ENCODE results near the gene ZNF268. TPM values are rescaled to one million over a fixed set of nuclear protein-coding genes. Genes with fewer than 3 reads are reported as not detected.

The ZNF268 gene
- total and polyA plus RNA-seq, 2 of the 8 experiments (the other 6 are each of a cell fraction or from before 2014, with no cell fraction given): 6.3 to 22.3 TPM

GRCh38 chr12:133221241-133221640 lies 39.9 kb downstream of the ZNF268 start:
- Histone ChIP-seq H3K9ac (replicated peaks in 1 of 4; ENCODE audit: extremely low read depth in 1 of 4, low read depth in 3 of 4, low read length in 3 of 4) (no peak overlapping the region), H3K4me3 (ENCODE audit: extremely low read depth in 1 of 4, insufficient read depth in 2 of 4, low read depth in 3 of 4, low read length in 4 of 4) (no peak overlapping the region), H3K18ac (ENCODE audit: extremely low read depth, low read length) (no peak overlapping the region), H4K91ac (replicated peaks; ENCODE audit: insufficient read length, low read length) (no peak overlapping the region), H2BK5ac (ENCODE audit: low read depth, low read length) (no peak overlapping the region), H3K4ac (replicated peaks; ENCODE audit: insufficient read length, low read depth, low read length) (no peak overlapping the region), H3K4me1 (replicated peaks in 1 of 4; ENCODE audit: control insufficient read depth in 3 of 4, insufficient read depth in 4 of 4, low read length in 3 of 4) (no peaks in the 10 kb centered on the region), H4K8ac (ENCODE audit: extremely low read depth, insufficient read depth, low read length) (no peak overlapping the region), H3K79me2 (ENCODE audit: control insufficient read depth in 1 of 2, insufficient read depth in 2 of 2, low read length in 2 of 2) (no peaks in the 10 kb centered on the region), H2BK120ac (replicated peaks; ENCODE audit: low read depth, low read length) (no peak overlapping the region), H3K79me1 (ENCODE audit: low read depth, low read length) (no peaks in the 10 kb centered on the region), H2BK15ac (ENCODE audit: low read length) (no peak overlapping the region), H3K23ac (ENCODE audit: insufficient read length) (no peak overlapping the region), H3K23me2 (ENCODE audit: low read depth, low read length) (no peaks in the 10 kb centered on the region), H3K56ac (replicated peaks; ENCODE audit: insufficient read length, low read depth, low read length) (no peak overlapping the region), H3K27ac (ENCODE audit: low read depth, low read length) (no peak overlapping the region), H3K4me2 (ENCODE audit: insufficient read depth in 1 of 2, low read depth in 2 of 2, low read length in 2 of 2) (no peak overlapping the region), H3K9me3 (ENCODE audit: insufficient read depth in 2 of 2, low read depth in 1 of 2, low read length in 1 of 2) (peaks cover 80 to 85% of the 10 kb centered on the region in 2 experiments), H2BK12ac (ENCODE audit: low read depth, low read length) (no peak overlapping the region), H3K36me3 (ENCODE audit: control insufficient read depth in 2 of 4, insufficient read depth in 4 of 4, low read length in 3 of 4) (no peaks in the 10 kb centered on the region), H4K20me1 (replicated peaks in 1 of 2; ENCODE audit: control insufficient read depth in 1 of 2, insufficient read depth in 2 of 2, low read length in 2 of 2) (no peaks in the 10 kb centered on the region), H3K14ac (ENCODE audit: insufficient read length) (no peak overlapping the region), H3K27me3 (replicated peaks in 1 of 4; ENCODE audit: control insufficient read depth in 3 of 4, extremely low read depth in 1 of 4, insufficient read depth in 3 of 4, low read length in 3 of 4) (no peaks in the 10 kb centered on the region), H2AK5ac (ENCODE audit: low read depth, low read length) (no peak overlapping the region), H2BK20ac (ENCODE audit: low read length) (no peak overlapping the region), H4K5ac (ENCODE audit: insufficient read length, low read depth, low read length) (no peak overlapping the region), H2AFZ (ENCODE audit: low read length) (no peak overlapping the region)
- DNase-seq (ENCODE audit: low read depth in 1 of 2, low spot score in 2 of 2) (no peak), FAIRE-seq (no peak)
- ChIA-PET CTCF (ENCODE audit: partially characterized antibody) (no interaction called here), POLR2A (ENCODE audit: partially characterized antibody) (interaction anchor here (1.1 kb wide), 1 partner anchor 11 kb away, joined by 3 read pairs; no protein-coding TSS in a partner anchor)
- WGBS, 2 experiments (ENCODE audit: extremely low coverage in 1 of 2, insufficient coverage in 1 of 2, insufficient read length in 1 of 2, insufficient replicate concordance in 2 of 2, low coverage in 1 of 2, low lambda C conversion rate in 2 of 2, missing lambda C conversion rate in 1 of 2): 84% methylated on average over 16 of the region's 16 CpGs; no CpG with 5 or more reads in 1 of the 2 experiments
- no peak for TF ChIP-seq POLR2A (IDR thresholded peaks at IDR 0.05; ENCODE audit: control extremely low read depth in 1 of 2, low read depth in 2 of 2, low read length in 2 of 2)
- TF ChIP-seq GABPA (IDR thresholded peaks at IDR 0.05; ENCODE audit: borderline replicate concordance, insufficient read depth, low read length): no peak
- TF ChIP-seq NANOG (IDR thresholded peaks at IDR 0.05; ENCODE audit: insufficient read depth, low read depth, low read length, poor library complexity, severe bottlenecking): no peak
- TF ChIP-seq CTCF (IDR thresholded peaks at IDR 0.05; ENCODE audit: control extremely low read depth in 1 of 3, insufficient read depth in 1 of 3, low read depth in 1 of 3, low read length in 3 of 3): no peak

Data from H1 (cell line).